AG09309 (cell line): Measurements from ENCODE around the gene NEMP2.

Source experiments
- DNase-seq: peaks from one replicate; pipeline ENCODE4 v3.0.0-alpha.2; 2010; ENCODE audit warnings: low read depth
- H3K4me3 ChIP-seq: 2 replicates; pipeline ENCODE4 v1.5.1; 2011; ENCODE audit warnings: mild to moderate bottlenecking, low read depth, low read length, moderate library complexity; ENCODE audit not compliant: control insufficient read depth
- CTCF ChIP-seq: IDR thresholded peaks from 2 replicates; pipeline ENCODE4 v1.5.1; 2011; ENCODE audit warnings: mild to moderate bottlenecking, low read depth, low read length, inconsistent platforms; ENCODE audit not compliant: insufficient read depth, control insufficient read depth; ENCODE audit errors: missing control alignments

The NEMP2 gene

GRCh38 chr2:190545555-190546385 is 11.2 kb upstream of the NEMP2 start:
- no peak for TF ChIP-seq CTCF
- DNase-seq: no peak
- no peak overlapping the region for H3K4me3 ChIP-seq

- no peak for TF ChIP-seq CTCF
- DNase-seq: no peak
- H3K4me3 ChIP-seq: no peak overlapping the region
Observed at GRCh38 chr2:190545093-190545492, 10.6 kb upstream of the NEMP2 start.

GRCh38 chr2:190540048-190540447 is 5.5 kb upstream of the NEMP2 start:
- DNase-seq: no peak
- H3K4me3 ChIP-seq: no peak overlapping the region
- no peak for TF ChIP-seq CTCF

GRCh38 chr2:190538201-190538600 is 3.7 kb upstream of the NEMP2 start:
- H3K4me3 ChIP-seq: no peak overlapping the region
- no peak for DNase-seq
- no peak for TF ChIP-seq CTCF

GRCh38 chr2:190537765-190538164 is 3.2 kb upstream of the NEMP2 start:
- no peak overlapping the region for H3K4me3 ChIP-seq
- no peak for TF ChIP-seq CTCF
- DNase-seq: no peak

GRCh38 chr2:190535586-190535985 is 1.1 kb upstream of the NEMP2 start:
- H3K4me3 ChIP-seq: no peak overlapping the region
- no peak for TF ChIP-seq CTCF
- no peak for DNase-seq
